PC-3 (cell line): ENCODE measurements around the gene WWP2. TPM values are rescaled to one million over a fixed set of nuclear protein-coding genes. Genes with fewer than 3 reads are reported as not detected.

Source experiments
- ATAC-seq: fragments of 200-7000 bp; cut with Tn5 transposase; 2 replicates; pipeline ENCODE4 v1.9.1; 2020; ENCODE audit warnings: mild to moderate bottlenecking, moderate library complexity
- BruUV-seq: library from RNA; stranded (reverse); fragments of 400-500 nt; replicated peaks from 2 replicates; lab custom pipeline; 2021; lab: Mats Ljungman, UMichigan
- CTCF ChIA-PET: fragments of 300-600 bp; sonication (Branson Sonifier 250); formaldehyde crosslinking; loops from one replicate; lab custom pipeline; 2022; ENCODE audit warnings: antibody characterized with exemption; lab: Charles Lee
- POLR2A ChIA-PET: fragments of 300-600 bp; sonication (Branson Sonifier 250); formaldehyde crosslinking; loops from one replicate; lab custom pipeline; 2022; ENCODE audit warnings: antibody characterized with exemption; ENCODE audit not compliant: unreplicated experiment; lab: Charles Lee
- DNase-seq: peaks from one replicate; pipeline ENCODE4 v3.0.0-alpha.2; 2015
- H2AFZ ChIP-seq: fragments of 300-600 bp; sonication (generic); 2 replicates; pipeline ENCODE4 v1.6.0; 2016; ENCODE audit warnings: antibody characterized with exemption, low read length
- H3F3A ChIP-seq: fragments of 300-600 bp; sonication (generic); one replicate; pipeline ENCODE4 v1.6.0; 2017; ENCODE audit warnings: antibody characterized with exemption, low read length, control low read depth, mild to moderate bottlenecking; ENCODE audit not compliant: unreplicated experiment
- H3K27ac ChIP-seq: fragments of 300-600 bp; sonication (generic); 2 replicates; pipeline ENCODE4 v1.5.1; 2016; ENCODE audit warnings: mild to moderate bottlenecking, low read length
- H3K27me3 ChIP-seq: fragments of 300-600 bp; sonication (generic); 2 replicates; pipeline ENCODE4 v1.6.1; 2016; ENCODE audit warnings: low read length, mixed read lengths
- H3K36me3 ChIP-seq: fragments of 300-600 bp; sonication (generic); 2 replicates; pipeline ENCODE4 v1.6.1; 2016; ENCODE audit warnings: low read depth, mixed run types, low read length, mixed read lengths
- H3K4me1 ChIP-seq: fragments of 300-600 bp; sonication (generic); 2 replicates; pipeline ENCODE4 v1.5.1; 2016; ENCODE audit warnings: low read length; ENCODE audit not compliant: insufficient read depth
- H3K4me2 ChIP-seq: fragments of 300-600 bp; sonication (generic); 2 replicates; pipeline ENCODE4 v1.6.0; 2016; ENCODE audit warnings: low read length
- H3K4me3 ChIP-seq: fragments of 300-600 bp; sonication (generic); 2 replicates; pipeline ENCODE4 v1.5.1; 2016; ENCODE audit warnings: mild to moderate bottlenecking, low read length, mixed read lengths
- H3K79me2 ChIP-seq: fragments of 300-600 bp; sonication (generic); 2 replicates; pipeline ENCODE4 v1.6.1; 2017; ENCODE audit warnings: low read length, mixed read lengths
- H3K9ac ChIP-seq: fragments of 300-600 bp; sonication (generic); 2 replicates; pipeline ENCODE4 v1.6.0; 2016; ENCODE audit warnings: mild to moderate bottlenecking, low read length
- H3K9me2 ChIP-seq: fragments of 300-600 bp; sonication (generic); replicated peaks from 2 replicates; pipeline ENCODE4 v1.6.1; 2016; ENCODE audit warnings: mixed run types, low read length, mixed read lengths
- H3K9me3 ChIP-seq: fragments of 300-600 bp; sonication (generic); 2 replicates; pipeline ENCODE4 v1.6.1; 2016; ENCODE audit warnings: low read length, mixed read lengths
- H4K20me1 ChIP-seq: fragments of 300-600 bp; sonication (generic); 2 replicates; pipeline ENCODE4 v1.6.1; 2016; ENCODE audit warnings: low read length, mixed read lengths
- EZH2 ChIP-seq: fragments of 300-600 bp; sonication (generic); IDR thresholded peaks from one replicate; pipeline ENCODE4 v1.6.1; 2017; ENCODE audit warnings: antibody characterized with exemption, mild to moderate bottlenecking, low read length; ENCODE audit not compliant: unreplicated experiment
- EZH2phosphoT487 ChIP-seq: fragments of 300-600 bp; sonication (generic); IDR thresholded peaks from 2 replicates; pipeline ENCODE4 v1.6.1; 2018; ENCODE audit warnings: mild to moderate bottlenecking, antibody characterized with exemption, low read length, borderline replicate concordance
- intact Hi-C: fragments of 100-400 bp; cut with micrococcal nuclease; formaldehyde crosslinking; loops from 2 replicates; pipeline ENCODE4 v1.9.0; 2023
- total RNA-seq: library from RNA; depleted of rRNA; stranded (reverse); fragments of >200 nt; gene quantifications from 2 replicates; pipeline ENCODE4 v1.2.3, GENCODE V29; 2014
- TF ChIP-seq, protein P1 (sequence below): fragments of 300-600 bp; sonication (generic); conservative IDR thresholded peaks from 2 replicates; pipeline ENCODE4 v1.5.1; 2017; ENCODE audit warnings: antibody characterized with exemption, low read depth, mild to moderate bottlenecking, low read length

The WWP2 gene
- total RNA-seq, 1 experiment from 2014 or later: 15.8 TPM

DNA sequence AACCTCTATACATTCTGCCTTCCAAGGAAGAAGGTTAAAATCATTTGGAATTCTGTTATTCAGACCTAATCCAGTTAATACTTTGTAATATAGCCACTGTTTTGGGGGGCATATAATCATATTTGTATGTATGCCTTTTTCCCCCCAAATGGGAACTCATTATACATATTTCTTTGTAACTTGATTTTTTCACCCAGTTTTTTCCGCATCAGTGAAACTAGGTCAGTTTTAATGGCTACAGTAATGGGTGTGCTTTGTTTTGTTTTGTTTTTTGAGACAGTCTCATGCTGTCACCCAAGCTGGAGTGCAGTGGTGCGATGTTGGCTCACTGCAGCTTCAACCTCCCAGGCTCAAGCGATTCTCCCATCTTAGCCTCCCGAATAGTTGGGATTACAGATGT is 54.9 kb downstream of the WWP2 start:
- no peaks in the 10 kb centered on the region for H3K9me2 ChIP-seq
- peaks cover 7% of the 10 kb centered on the region for H3K4me1 ChIP-seq
- H3F3A ChIP-seq: no peaks in the 10 kb centered on the region
- H3K27ac ChIP-seq: no peak overlapping the region
- no peaks in the 10 kb centered on the region for H3K9me3 ChIP-seq
- TF ChIP-seq EZH2phosphoT487 (no peak), EZH2 (no peak)
- TF ChIP-seq, protein P1, sequence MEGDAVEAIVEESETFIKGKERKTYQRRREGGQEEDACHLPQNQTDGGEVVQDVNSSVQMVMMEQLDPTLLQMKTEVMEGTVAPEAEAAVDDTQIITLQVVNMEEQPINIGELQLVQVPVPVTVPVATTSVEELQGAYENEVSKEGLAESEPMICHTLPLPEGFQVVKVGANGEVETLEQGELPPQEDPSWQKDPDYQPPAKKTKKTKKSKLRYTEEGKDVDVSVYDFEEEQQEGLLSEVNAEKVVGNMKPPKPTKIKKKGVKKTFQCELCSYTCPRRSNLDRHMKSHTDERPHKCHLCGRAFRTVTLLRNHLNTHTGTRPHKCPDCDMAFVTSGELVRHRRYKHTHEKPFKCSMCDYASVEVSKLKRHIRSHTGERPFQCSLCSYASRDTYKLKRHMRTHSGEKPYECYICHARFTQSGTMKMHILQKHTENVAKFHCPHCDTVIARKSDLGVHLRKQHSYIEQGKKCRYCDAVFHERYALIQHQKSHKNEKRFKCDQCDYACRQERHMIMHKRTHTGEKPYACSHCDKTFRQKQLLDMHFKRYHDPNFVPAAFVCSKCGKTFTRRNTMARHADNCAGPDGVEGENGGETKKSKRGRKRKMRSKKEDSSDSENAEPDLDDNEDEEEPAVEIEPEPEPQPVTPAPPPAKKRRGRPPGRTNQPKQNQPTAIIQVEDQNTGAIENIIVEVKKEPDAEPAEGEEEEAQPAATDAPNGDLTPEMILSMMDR: no peak
- no TSS peak for BruUV-seq
- no peaks in the 10 kb centered on the region for H3K27me3 ChIP-seq
- no peaks in the 10 kb centered on the region for H3K79me2 ChIP-seq
- H2AFZ ChIP-seq: no peak overlapping the region
- no peak overlapping the region for H3K4me2 ChIP-seq
- H4K20me1 ChIP-seq: no peaks in the 10 kb centered on the region
- ATAC-seq (no peak), DNase-seq (no peak)
- CTCF ChIA-PET: no interaction called here
- H3K9ac ChIP-seq: no peak overlapping the region
- no peak overlapping the region for H3K4me3 ChIP-seq
- no peaks in the 10 kb centered on the region for H3K36me3 ChIP-seq
- POLR2A ChIA-PET: no interaction called here
- intact Hi-C loops: no loop called here

- ChIA-PET POLR2A (no interaction called here), CTCF (no interaction called here)
- Histone ChIP-seq H3K9ac (no peak overlapping the region), H2AFZ (no peak overlapping the region), H3K36me3 (no peaks in the 10 kb centered on the region), H3K9me3 (no peaks in the 10 kb centered on the region), H3K4me1 (no peaks in the 10 kb centered on the region), H3K79me2 (no peaks in the 10 kb centered on the region), H3K27ac (no peak overlapping the region), H3F3A (no peaks in the 10 kb centered on the region), H3K4me2 (no peak overlapping the region), H3K4me3 (no peak overlapping the region), H4K20me1 (no peaks in the 10 kb centered on the region), H3K27me3 (no peaks in the 10 kb centered on the region), H3K9me2 (no peaks in the 10 kb centered on the region)
- DNase-seq (no peak), ATAC-seq (no peak)
- BruUV-seq: no TSS peak
- intact Hi-C loops: no loop called here
- no peak for TF ChIP-seq EZH2
- TF ChIP-seq, protein P1: no peak
- no peak for TF ChIP-seq EZH2phosphoT487
Observed at GRCh38 chr16:69818891-69819545, 56.9 kb downstream of the WWP2 start.

- TF ChIP-seq, protein P1: no peak
- TF ChIP-seq EZH2 (no peak), EZH2phosphoT487 (no peak)
- no TSS peak for BruUV-seq
Observed at GRCh38 chr16:69820926-69821541, 58.9 kb downstream of the WWP2 start.

More at GRCh38 chr16:69820926-69821541, 58.9 kb downstream of the WWP2 start:
- intact Hi-C loops: no loop called here
- Histone ChIP-seq H3K9ac (no peak overlapping the region), H4K20me1 (no peaks in the 10 kb centered on the region), H3K27me3 (no peaks in the 10 kb centered on the region), H3K9me3 (no peaks in the 10 kb centered on the region), H3K4me3 (no peak overlapping the region), H3K4me2 (no peak overlapping the region), H3K79me2 (no peaks in the 10 kb centered on the region), H3F3A (no peaks in the 10 kb centered on the region), H3K27ac (no peak overlapping the region), H3K4me1 (no peaks in the 10 kb centered on the region), H3K36me3 (no peaks in the 10 kb centered on the region), H3K9me2 (no peaks in the 10 kb centered on the region), H2AFZ (no peak overlapping the region)
- ATAC-seq (no peak), DNase-seq (no peak)
- POLR2A ChIA-PET: no interaction called here
- CTCF ChIA-PET: no interaction called here
